Measurements from ENCODE around the gene ATP5PO. TPM values are rescaled to one million over a fixed set of nuclear protein-coding genes. Genes with fewer than 3 reads are reported as not detected.
A peak's percentile ranks its signal among the peaks of the same experiment; 100 is the strongest.

The ATP5PO gene
- total RNA-seq, 1 donor from 2014 or later, result 193 TPM

GRCh38 chr21:33945652-33946270 is 30.2 kb upstream of the ATP5PO start:
- Mint-ChIP-seq H3K27me3 (no peaks in the 10 kb centered on the region), H3K4me3 (ENCODE audit: low read depth) (no peak overlapping the region), H3K36me3 (ENCODE audit: insufficient read depth) (peaks cover 14% of the 10 kb centered on the region), H3K4me1 (ENCODE audit: low read depth) (peaks cover 19% of the 10 kb centered on the region), H3K27ac (no peak overlapping the region), H3K9me3 (ENCODE audit: low read depth) (peaks cover 9% of the 10 kb centered on the region)
- no peak for TF ChIP-seq CTCF (IDR thresholded peaks at IDR 0.05; ENCODE audit: unreplicated experiment)
- DNase-seq (ENCODE audit: low spot score, unreplicated experiment), result no peak

GRCh38 chr21:33944185-33944763 is 28.7 kb upstream of the ATP5PO start:
- Mint-ChIP-seq H3K9me3 (ENCODE audit: low read depth) (peaks cover 9% of the 10 kb centered on the region), H3K4me3 (ENCODE audit: low read depth) (no peak overlapping the region), H3K4me1 (ENCODE audit: low read depth) (peaks cover 19% of the 10 kb centered on the region), H3K27me3 (no peaks in the 10 kb centered on the region), H3K27ac (no peak overlapping the region), H3K36me3 (ENCODE audit: insufficient read depth) (peaks cover 13% of the 10 kb centered on the region)
- TF ChIP-seq CTCF (IDR thresholded peaks at IDR 0.05; ENCODE audit: unreplicated experiment), result no peak
- no peak for DNase-seq (ENCODE audit: low spot score, unreplicated experiment)

- no peak for DNase-seq (ENCODE audit: low spot score, unreplicated experiment)
- no peak overlapping the region for H3K4me3 Mint-ChIP-seq (ENCODE audit: low read depth)
- no peak overlapping the region for H3K27ac Mint-ChIP-seq
- TF ChIP-seq CTCF (IDR thresholded peaks at IDR 0.05; ENCODE audit: unreplicated experiment), result no peak
- H3K27me3 Mint-ChIP-seq, result no peaks in the 10 kb centered on the region
- H3K9me3 Mint-ChIP-seq (ENCODE audit: low read depth), result peaks cover 9% of the 10 kb centered on the region
- peaks cover 18% of the 10 kb centered on the region for H3K36me3 Mint-ChIP-seq (ENCODE audit: insufficient read depth)
- H3K4me1 Mint-ChIP-seq (ENCODE audit: low read depth), result peaks cover 15% of the 10 kb centered on the region
Measured at GRCh38 chr21:33943293-33943692, 27.7 kb upstream of the ATP5PO start.

- Mint-ChIP-seq H3K4me1 (ENCODE audit: low read depth) (peaks cover 7% of the 10 kb centered on the region), H3K9me3 (ENCODE audit: low read depth) (peaks cover 9% of the 10 kb centered on the region), H3K36me3 (ENCODE audit: insufficient read depth) (peaks cover 18% of the 10 kb centered on the region), H3K27ac (no peak overlapping the region), H3K27me3 (no peaks in the 10 kb centered on the region), H3K4me3 (ENCODE audit: low read depth) (no peak overlapping the region)
- no peak for DNase-seq (ENCODE audit: low spot score, unreplicated experiment)
- TF ChIP-seq CTCF (IDR thresholded peaks at IDR 0.05; ENCODE audit: unreplicated experiment), result no peak
Measured at GRCh38 chr21:33942426-33942825, 26.8 kb upstream of the ATP5PO start.

GRCh38 chr21:33940881-33941245 is 25.3 kb upstream of the ATP5PO start:
- DNase-seq (ENCODE audit: low spot score, unreplicated experiment), result no peak
- no peak for TF ChIP-seq CTCF (IDR thresholded peaks at IDR 0.05; ENCODE audit: unreplicated experiment)
- H3K9me3 Mint-ChIP-seq (ENCODE audit: low read depth), result peaks cover 9% of the 10 kb centered on the region
- H3K27me3 Mint-ChIP-seq, result no peaks in the 10 kb centered on the region
- H3K36me3 Mint-ChIP-seq (ENCODE audit: insufficient read depth), result peaks cover 18% of the 10 kb centered on the region
- no peak overlapping the region for H3K4me3 Mint-ChIP-seq (ENCODE audit: low read depth)
- H3K27ac Mint-ChIP-seq, result peak overlapping the region; percentile 40
- H3K4me1 Mint-ChIP-seq (ENCODE audit: low read depth), result no peaks in the 10 kb centered on the region
